T-helper 2 cell treated with Interferon-gamma antibody and Interleukin-4, amounts not matched to agents 5 μg/mL and 100 μg/mL, for 36 hours (primary cell): ENCODE data around the gene SLC39A11.

Experiments used
- DNase-seq: peaks from one replicate; pipeline ENCODE4 v3.0.0; 2021; ENCODE audit warnings: low spot score
- H3K27ac Mint-ChIP-seq: one replicate; pipeline ENCODE4 v1.8.0; 2021; ENCODE audit warnings: mild to moderate bottlenecking, mixed read lengths
- H3K27me3 Mint-ChIP-seq: one replicate; pipeline ENCODE4 v1.8.0; 2021; ENCODE audit warnings: low read depth, mixed read lengths
- H3K36me3 Mint-ChIP-seq: one replicate; pipeline ENCODE4 v1.8.0; 2021; ENCODE audit warnings: low read depth, mixed read lengths
- H3K4me1 Mint-ChIP-seq: one replicate; pipeline ENCODE4 v1.8.0; 2021; ENCODE audit warnings: low read depth, mixed read lengths
- H3K4me3 Mint-ChIP-seq: one replicate; pipeline ENCODE4 v1.8.0; 2022; ENCODE audit warnings: mild to moderate bottlenecking, moderate library complexity, mixed read lengths
- H3K9me3 Mint-ChIP-seq: one replicate; pipeline ENCODE4 v1.8.0; 2021; ENCODE audit warnings: mixed read lengths

Gene SLC39A11

DNA sequence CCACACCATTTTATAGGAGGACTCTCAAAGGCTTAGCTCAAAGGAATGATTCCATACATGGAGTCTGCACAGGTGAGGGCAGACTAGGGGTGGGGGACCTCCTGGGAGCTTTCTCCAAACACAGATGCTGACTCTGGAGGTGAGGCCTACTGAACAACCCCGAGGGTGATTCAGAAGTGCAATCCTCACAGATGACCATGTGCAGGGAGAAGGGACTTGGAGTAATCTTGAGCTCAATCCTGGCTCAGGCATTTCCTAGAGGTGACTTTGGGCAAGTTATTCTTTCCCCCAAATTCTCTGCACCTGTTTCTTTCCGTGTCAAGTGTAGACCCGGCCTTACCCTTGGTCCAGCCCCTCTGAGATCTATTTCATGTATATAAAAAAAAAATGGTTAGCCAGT, 401.5 kb downstream of the SLC39A11 start:
- H3K27me3 Mint-ChIP-seq: no peaks in the 10 kb centered on the region
- no peaks in the 10 kb centered on the region for H3K4me1 Mint-ChIP-seq
- no peak for DNase-seq
- no peak overlapping the region for H3K27ac Mint-ChIP-seq
- no peaks in the 10 kb centered on the region for H3K9me3 Mint-ChIP-seq
- no peak overlapping the region for H3K4me3 Mint-ChIP-seq
- no peaks in the 10 kb centered on the region for H3K36me3 Mint-ChIP-seq

DNA sequence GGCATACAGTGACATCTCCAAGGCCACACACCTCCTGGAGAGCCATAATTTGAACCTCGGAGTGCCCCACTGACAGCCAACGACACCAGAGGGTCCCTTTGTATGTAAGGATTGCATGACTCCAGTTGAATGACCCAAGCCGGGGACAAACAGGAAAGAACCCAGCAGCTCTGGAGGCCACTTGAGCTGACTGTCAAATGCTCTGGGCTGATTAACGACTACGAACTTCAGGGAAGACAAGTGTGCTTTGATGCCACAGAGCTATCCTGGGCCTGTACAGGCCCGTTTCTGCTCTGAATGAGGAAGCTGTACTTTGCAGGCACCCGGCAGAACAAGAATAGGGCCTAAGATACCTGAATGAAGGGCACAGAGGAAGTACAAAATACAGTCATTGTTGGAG, 404.6 kb downstream of the SLC39A11 start:
- Mint-ChIP-seq H3K27me3 (no peaks in the 10 kb centered on the region), H3K4me3 (no peak overlapping the region), H3K27ac (no peak overlapping the region), H3K9me3 (no peaks in the 10 kb centered on the region), H3K36me3 (no peaks in the 10 kb centered on the region), H3K4me1 (no peaks in the 10 kb centered on the region)
- no peak for DNase-seq

DNA sequence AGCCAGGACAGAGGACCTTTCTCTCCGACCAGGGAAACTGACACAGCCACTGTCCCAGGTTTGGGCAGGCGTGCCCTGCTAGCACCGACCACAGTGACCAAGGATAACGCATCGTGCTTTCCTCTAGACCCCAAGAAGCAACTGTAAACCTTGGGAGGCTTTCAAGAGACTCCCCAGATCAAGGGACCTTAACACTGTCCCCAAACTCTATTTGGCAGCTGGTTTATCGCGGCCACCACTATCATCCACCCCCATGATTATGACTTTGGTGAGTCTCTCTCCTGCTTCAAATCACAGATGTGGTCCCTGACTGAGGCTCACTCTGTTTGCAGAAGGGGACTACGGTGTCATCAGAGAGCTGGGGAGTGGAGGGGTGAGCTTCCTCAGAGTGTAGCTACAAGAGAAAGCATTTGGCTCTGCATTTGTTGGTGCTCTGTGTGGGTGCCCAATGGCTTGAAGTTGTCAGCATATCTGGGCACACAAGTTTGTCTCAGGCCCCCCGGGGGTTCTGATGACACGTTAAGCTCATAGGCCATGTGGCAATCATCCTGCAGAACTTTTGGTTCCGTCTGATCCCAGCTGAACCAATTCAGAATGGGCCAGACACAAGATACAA, 408.0 kb downstream of the SLC39A11 start:
- Mint-ChIP-seq H3K4me3 (no peak overlapping the region), H3K27ac (no peak overlapping the region), H3K4me1 (no peaks in the 10 kb centered on the region), H3K36me3 (no peaks in the 10 kb centered on the region), H3K9me3 (no peaks in the 10 kb centered on the region), H3K27me3 (no peaks in the 10 kb centered on the region)
- no peak for DNase-seq

DNA sequence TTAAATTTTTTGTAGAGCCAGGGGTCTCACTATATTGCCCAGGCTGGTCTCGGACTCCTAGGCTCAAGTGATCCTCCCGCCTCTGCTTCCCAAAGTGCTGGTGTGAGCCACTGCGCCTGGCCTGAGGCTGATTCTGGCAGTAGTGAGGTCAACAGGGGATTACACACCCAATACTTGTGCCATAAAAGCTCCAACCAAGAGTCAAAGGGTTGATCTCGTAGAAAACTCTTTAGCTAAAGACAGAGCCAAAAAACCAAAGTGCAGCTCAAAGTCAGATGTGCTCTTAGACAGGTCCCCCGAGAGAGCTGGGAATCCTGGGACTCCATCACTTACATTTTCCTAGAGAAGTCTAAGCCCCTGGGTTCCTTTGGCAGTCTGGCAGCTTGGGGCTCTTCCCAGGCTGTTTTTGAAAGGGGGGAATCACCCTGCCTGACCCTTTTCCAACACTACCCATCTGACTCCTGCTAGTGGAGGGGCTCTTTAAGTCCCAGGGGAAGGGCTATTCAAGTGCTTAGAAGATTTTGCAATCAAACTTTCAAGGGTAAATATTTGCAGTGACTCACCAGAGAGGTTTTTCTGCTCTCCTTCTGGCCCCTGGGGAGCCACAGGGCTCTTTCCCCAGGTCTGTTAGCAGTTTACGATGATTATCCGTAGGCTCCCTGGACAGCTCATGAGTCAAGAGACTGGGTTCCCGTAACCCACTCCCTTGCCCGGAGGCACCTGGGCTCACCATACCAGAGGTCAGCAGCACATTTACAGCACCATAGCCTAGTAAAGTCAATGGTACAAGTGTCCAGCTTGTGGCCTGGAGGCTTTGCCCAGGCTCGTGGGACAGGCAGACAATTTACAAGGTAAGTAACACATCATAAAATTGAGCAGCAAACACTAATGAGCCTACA, 408.7 kb downstream of the SLC39A11 start:
- no peak for DNase-seq
- Mint-ChIP-seq H3K27ac (no peak overlapping the region), H3K4me3 (no peak overlapping the region), H3K36me3 (no peaks in the 10 kb centered on the region), H3K4me1 (no peaks in the 10 kb centered on the region), H3K27me3 (no peaks in the 10 kb centered on the region), H3K9me3 (peaks cover 2% of the 10 kb centered on the region)

DNA sequence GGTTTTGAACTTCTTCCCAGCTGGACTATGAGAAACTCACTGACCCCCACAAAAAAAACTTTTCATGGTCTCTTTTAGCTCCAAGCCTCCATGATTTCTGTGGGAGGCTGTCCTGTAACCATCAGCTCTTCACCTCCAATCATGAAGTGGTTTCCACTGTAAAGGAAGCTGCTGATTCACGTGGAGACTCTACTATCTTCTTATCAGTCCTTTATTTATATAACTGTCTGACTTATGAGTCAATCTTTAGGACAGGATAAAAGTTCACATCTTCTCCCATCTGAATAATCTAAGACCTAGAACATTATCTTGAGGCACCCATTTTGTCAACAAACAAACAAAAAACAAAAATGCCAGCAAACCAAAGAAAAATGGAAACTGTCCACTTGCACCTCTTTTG, 409.9 kb downstream of the SLC39A11 start:
- no peaks in the 10 kb centered on the region for H3K27me3 Mint-ChIP-seq
- H3K4me3 Mint-ChIP-seq: no peak overlapping the region
- peaks cover 4% of the 10 kb centered on the region for H3K9me3 Mint-ChIP-seq
- DNase-seq: no peak
- no peak overlapping the region for H3K27ac Mint-ChIP-seq
- H3K36me3 Mint-ChIP-seq: no peaks in the 10 kb centered on the region
- H3K4me1 Mint-ChIP-seq: no peaks in the 10 kb centered on the region

DNA sequence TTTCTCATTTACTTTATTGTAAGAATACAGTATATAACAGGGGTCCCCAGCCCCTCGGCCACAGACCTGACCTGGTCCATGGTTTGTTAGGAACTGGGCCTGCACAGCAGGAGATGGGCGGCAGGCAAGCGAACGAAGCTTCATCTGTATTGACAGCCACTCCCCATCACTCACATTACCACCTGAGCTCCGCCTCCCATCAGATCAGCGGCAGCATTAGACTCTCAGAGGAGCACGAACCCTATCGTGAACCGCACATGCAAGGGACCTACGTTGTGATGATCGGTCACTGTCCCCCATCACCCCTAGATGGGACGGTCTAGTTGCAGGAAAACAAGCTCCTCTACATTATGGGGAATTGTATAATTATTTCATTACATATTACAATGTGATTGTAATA, 410.6 kb downstream of the SLC39A11 start:
- no peak for DNase-seq
- peaks cover 4% of the 10 kb centered on the region for H3K9me3 Mint-ChIP-seq
- no peak overlapping the region for H3K4me3 Mint-ChIP-seq
- no peaks in the 10 kb centered on the region for H3K36me3 Mint-ChIP-seq
- no peak overlapping the region for H3K27ac Mint-ChIP-seq
- no peaks in the 10 kb centered on the region for H3K4me1 Mint-ChIP-seq
- H3K27me3 Mint-ChIP-seq: no peaks in the 10 kb centered on the region

DNA sequence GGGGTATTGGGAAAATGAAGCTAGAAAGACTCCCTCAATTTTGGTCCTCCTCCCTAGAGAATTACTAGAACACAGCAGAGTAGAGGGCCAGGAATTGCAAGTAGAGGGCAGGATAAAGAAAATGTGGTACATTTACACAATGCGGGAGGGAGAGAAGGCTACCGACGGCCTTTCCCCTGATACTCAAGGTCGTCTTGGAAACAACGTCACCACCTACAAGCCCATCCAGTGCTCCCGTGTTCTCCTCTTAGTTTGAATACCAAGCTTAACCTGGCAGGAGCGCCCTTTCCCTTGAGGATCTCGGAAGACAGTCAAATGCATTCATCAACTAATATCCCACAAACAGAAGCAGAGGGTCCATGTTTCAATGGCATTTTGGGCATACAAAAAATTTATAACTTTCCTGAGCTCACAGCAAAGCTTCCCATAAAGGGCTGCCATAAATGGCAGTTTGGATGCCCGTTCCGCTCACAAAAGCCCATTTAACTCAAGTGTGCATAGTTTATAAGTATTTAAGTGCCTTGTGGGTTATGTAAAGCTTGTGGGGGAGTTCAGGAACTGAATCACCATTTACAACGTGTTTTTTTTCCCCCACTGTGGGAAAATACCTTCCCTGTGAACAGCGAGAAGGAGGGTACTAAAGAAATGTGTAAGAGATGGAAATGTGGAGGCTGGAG, 414.6 kb downstream of the SLC39A11 start:
- no peak for DNase-seq
- Mint-ChIP-seq H3K36me3 (no peaks in the 10 kb centered on the region), H3K27me3 (no peaks in the 10 kb centered on the region), H3K4me1 (no peaks in the 10 kb centered on the region), H3K27ac (no peak overlapping the region), H3K4me3 (no peak overlapping the region), H3K9me3 (peaks cover 4% of the 10 kb centered on the region)

DNA sequence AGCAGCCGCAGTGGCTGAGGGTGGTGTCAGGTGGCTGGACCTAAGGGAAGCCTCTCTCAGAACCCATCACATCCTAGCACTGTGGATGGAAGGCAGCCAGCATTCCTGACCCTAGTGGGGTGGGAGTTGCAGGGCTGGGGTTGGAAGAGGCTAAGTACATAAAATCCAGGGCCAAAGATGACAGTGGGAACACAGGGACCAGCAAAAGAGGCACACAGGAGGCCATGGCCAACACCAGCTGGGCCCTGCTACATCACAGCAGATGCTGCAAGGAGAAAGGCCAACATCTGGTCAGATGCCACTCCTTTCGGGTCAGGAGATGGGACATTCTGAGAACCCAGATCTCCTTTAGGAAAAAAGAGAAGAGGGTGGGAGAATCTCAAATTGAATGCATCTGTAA, 415.4 kb downstream of the SLC39A11 start:
- Mint-ChIP-seq H3K27ac (no peak overlapping the region), H3K4me3 (no peak overlapping the region), H3K4me1 (no peaks in the 10 kb centered on the region), H3K27me3 (no peaks in the 10 kb centered on the region), H3K36me3 (no peaks in the 10 kb centered on the region), H3K9me3 (peaks cover 4% of the 10 kb centered on the region)
- DNase-seq: no peak

DNA sequence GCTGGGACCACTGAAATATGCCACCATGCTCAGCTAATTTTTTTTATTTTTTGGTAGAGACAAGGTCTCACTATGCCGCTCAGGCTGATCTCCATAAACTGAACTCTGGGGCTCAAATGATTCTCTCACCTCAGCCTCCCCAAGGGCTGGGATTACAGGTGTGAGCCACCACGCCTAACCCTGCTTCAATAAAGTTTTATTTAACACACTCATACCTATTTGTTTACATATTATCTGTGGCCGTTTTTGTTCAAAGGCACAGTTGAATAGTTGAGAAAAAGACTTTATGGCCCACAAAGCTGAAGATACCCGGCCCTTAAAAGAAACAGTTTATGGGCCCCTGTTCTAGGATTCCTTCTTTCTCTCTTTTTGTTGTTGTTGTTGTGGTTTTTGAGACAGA, 419.8 kb downstream of the SLC39A11 start:
- no peak overlapping the region for H3K4me3 Mint-ChIP-seq
- H3K9me3 Mint-ChIP-seq: no peaks in the 10 kb centered on the region
- H3K36me3 Mint-ChIP-seq: no peaks in the 10 kb centered on the region
- no peak overlapping the region for H3K27ac Mint-ChIP-seq
- no peaks in the 10 kb centered on the region for H3K27me3 Mint-ChIP-seq
- H3K4me1 Mint-ChIP-seq: no peaks in the 10 kb centered on the region
- DNase-seq: no peak

DNA sequence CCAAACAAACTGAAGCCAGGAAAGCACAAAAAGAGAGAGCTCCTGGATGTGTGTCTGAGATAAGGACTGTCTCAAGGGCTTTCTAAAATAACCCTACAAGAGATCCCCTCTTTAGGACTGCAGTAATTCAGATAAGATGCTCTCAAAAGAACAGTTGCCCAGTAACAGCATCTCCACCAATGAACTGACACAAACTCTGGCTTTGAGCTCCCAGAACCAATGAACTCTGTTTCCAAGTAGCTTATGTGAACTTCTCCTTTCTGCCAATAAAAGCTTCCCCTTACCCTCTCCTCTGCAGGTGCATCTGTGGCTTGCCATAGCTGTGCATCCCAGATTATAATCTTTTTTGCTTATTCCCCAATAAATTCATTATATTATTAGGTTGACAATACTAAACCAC, 421.5 kb downstream of the SLC39A11 start:
- Mint-ChIP-seq H3K9me3 (no peaks in the 10 kb centered on the region), H3K27ac (no peak overlapping the region), H3K27me3 (no peaks in the 10 kb centered on the region), H3K36me3 (no peaks in the 10 kb centered on the region), H3K4me1 (no peaks in the 10 kb centered on the region), H3K4me3 (no peak overlapping the region)
- no peak for DNase-seq

DNA sequence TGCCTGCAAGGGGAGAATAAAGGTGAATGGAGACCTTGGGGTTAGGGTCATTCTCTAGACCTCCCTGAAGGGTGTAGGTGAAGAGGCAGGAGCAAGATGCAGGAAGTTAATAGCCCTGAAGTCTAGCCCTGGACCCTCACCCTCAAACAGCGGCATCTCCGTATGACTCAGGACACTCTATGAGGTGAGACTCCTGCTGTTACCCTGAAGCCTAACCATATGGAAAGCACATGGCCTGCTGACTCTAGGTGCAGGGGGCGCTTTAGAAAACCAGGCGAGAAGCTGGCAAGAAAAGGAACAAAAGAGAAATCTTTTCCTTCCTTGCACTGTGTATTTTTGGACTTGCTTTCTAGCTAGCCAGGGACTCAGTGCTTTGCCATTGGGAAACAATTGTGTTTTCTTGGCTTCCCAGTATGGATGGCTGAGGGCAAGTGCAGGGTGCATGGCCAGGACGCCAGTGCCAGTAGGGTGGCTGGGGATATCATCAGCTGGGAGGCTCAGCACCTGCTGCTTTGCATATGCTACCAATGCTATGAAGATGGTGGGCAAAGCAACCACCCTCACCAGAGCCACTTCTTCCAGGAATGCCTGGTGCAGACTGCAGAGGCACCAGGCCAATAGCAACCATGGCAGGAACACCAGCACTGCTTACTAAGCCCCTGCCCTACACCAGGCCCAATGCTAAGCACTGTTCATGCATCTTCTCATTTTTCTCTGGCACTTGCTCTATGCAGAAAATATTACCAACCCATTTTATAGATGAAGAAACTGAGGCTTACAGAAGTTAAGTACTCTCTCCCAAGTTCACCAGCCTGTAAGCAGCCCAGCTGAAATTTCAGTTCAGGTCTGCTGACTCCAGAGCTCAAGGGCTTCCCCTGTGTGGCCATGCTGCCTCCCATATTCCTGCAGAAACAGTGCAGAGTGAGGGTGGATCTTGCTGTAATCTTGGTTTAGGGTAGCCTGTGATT, 425.1 kb downstream of the SLC39A11 start:
- Mint-ChIP-seq H3K4me3 (no peak overlapping the region), H3K27me3 (no peaks in the 10 kb centered on the region), H3K36me3 (no peaks in the 10 kb centered on the region), H3K4me1 (no peaks in the 10 kb centered on the region), H3K27ac (no peak overlapping the region), H3K9me3 (no peaks in the 10 kb centered on the region)
- no peak for DNase-seq

DNA sequence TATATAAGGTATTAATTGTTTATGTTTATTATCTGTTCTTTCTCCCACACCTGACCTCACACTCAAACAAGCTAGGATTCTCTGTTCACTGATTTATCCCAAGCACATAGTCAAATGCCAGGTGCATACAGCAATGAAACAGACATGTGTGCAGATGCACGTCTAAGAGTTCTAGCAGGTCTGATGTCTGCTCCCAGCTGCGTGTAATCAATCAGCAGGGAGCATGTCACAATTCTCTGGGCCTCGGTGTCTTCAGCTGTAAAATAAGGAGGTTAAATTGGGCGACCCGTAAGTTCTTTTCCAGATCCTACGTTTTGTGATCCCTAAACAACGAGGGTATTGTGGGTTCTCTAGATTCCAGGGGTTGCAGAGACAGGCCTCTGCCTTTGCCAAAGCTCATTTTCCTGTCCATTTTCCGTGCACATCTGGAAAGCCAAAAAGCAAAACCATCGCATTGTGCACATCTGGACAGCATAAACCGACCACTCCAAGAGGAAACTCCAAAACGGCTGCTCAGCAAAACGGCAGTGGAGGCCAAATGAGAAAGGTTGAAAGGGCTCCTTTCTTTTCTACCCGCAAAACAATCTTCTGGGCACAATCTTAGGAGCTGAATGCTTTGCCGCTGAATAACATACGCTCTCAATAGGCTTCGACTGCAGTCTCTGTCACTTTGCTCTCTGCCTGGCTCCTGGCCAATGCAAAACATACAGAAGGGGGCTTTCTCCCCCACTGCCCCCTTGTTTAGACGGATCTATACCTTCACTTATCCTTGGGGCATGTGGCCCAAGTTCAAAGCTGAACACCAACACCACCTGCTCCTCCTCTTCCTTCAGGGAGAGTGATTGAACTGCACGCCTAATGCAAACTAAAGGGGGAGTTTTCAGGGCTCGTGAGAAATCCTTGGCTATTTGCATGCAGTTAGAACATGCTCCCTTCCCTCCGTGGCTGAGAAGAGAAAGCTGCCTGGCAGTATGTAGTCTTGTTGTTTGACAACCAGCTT, 426.3 kb downstream of the SLC39A11 start:
- Mint-ChIP-seq H3K27ac (no peak overlapping the region), H3K4me3 (no peak overlapping the region), H3K27me3 (no peaks in the 10 kb centered on the region), H3K4me1 (no peaks in the 10 kb centered on the region), H3K9me3 (no peaks in the 10 kb centered on the region), H3K36me3 (no peaks in the 10 kb centered on the region)
- DNase-seq: no peak

DNA sequence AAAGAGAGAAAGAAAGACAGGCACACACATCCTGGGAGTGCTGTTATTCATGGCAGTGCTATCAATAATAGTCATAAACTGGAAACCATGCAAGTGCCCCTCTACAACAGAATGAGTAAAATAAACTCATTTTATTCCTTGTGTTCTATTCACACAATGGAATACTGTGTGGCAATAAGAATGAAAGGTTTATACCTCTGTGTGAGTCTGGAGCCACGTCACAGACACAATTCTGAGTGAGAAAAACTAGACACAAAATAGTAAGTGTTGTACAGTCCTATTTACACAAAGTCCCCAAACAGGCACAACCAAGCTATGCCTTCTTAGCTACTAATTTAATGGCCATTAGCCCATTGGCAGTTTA, 429.7 kb downstream of the SLC39A11 start:
- no peak overlapping the region for H3K4me3 Mint-ChIP-seq
- H3K36me3 Mint-ChIP-seq: no peaks in the 10 kb centered on the region
- no peaks in the 10 kb centered on the region for H3K27me3 Mint-ChIP-seq
- DNase-seq: no peak
- no peak overlapping the region for H3K27ac Mint-ChIP-seq
- no peaks in the 10 kb centered on the region for H3K9me3 Mint-ChIP-seq
- no peaks in the 10 kb centered on the region for H3K4me1 Mint-ChIP-seq
